ENCODE data around the gene NPFF.

Gene NPFF

GRCh38 chr12:53474077-53474476 is 33.2 kb downstream of the NPFF start:
- Histone ChIP-seq H3K4me3 (ENCODE audit: low read depth, low read length) (no peak overlapping the region), H3K9me3 (ENCODE audit: insufficient read depth, low read depth, low read length) (no peaks in the 10 kb centered on the region), H3K4me2 (ENCODE audit: low read length) (no peak overlapping the region), H3K27ac (ENCODE audit: low read depth, low read length) (no peak overlapping the region), H2AFZ (ENCODE audit: insufficient read depth, low read length, poor library complexity) (no peak overlapping the region), H2BK5ac (ENCODE audit: low read depth, low read length, poor library complexity) (no peak overlapping the region), H3K23ac (ENCODE audit: low read length) (no peak overlapping the region), H3K9ac (ENCODE audit: low read length) (no peak overlapping the region), H4K12ac (ENCODE audit: low read depth, low read length) (no peak overlapping the region), H4K91ac (ENCODE audit: low read depth, low read length) (no peak overlapping the region), H3K36me3 (ENCODE audit: control insufficient read depth in 1 of 2, insufficient read depth in 2 of 2, low read length in 2 of 2) (peaks cover 36 to 77% of the 10 kb centered on the region in 2 experiments), H3K79me2 (ENCODE audit: control insufficient read depth, insufficient read depth, low read length, poor library complexity) (no peaks in the 10 kb centered on the region), H2BK12ac (ENCODE audit: low read length) (no peak overlapping the region), H3K14ac (ENCODE audit: low read length) (no peak overlapping the region), H3K79me1 (ENCODE audit: low read length) (no peaks in the 10 kb centered on the region), H3K4me1 (ENCODE audit: control insufficient read depth in 1 of 2, insufficient read depth in 2 of 2, low read length in 2 of 2) (no peaks in the 10 kb centered on the region), H3K18ac (ENCODE audit: low read length) (no peak overlapping the region), H2BK120ac (ENCODE audit: insufficient read depth, low read length, poor library complexity) (no peak overlapping the region), H2AK5ac (ENCODE audit: low read length) (no peak overlapping the region), H4K8ac (ENCODE audit: low read depth, low read length) (no peak overlapping the region), H3K27me3 (ENCODE audit: insufficient read depth, low read length) (no peaks in the 10 kb centered on the region), H3K4ac (ENCODE audit: low read depth, low read length) (no peak overlapping the region)
- no peak for DNase-seq
- WGBS (ENCODE audit: extremely low coverage, insufficient coverage, insufficient read length): no CpG with 5 or more reads among the region's 2 CpGs

- Histone ChIP-seq H3K79me2 (ENCODE audit: control insufficient read depth, insufficient read depth, low read length, poor library complexity) (no peaks in the 10 kb centered on the region), H3K14ac (ENCODE audit: low read length) (no peak overlapping the region), H3K36me3 (ENCODE audit: control insufficient read depth in 1 of 2, insufficient read depth in 2 of 2, low read length in 2 of 2) (peaks cover 38 to 83% of the 10 kb centered on the region in 2 experiments), H3K27me3 (ENCODE audit: insufficient read depth, low read length) (no peaks in the 10 kb centered on the region), H4K91ac (ENCODE audit: low read depth, low read length) (no peak overlapping the region), H2BK120ac (ENCODE audit: insufficient read depth, low read length, poor library complexity) (no peak overlapping the region), H3K4ac (ENCODE audit: low read depth, low read length) (no peak overlapping the region), H2AK5ac (ENCODE audit: low read length) (no peak overlapping the region), H3K79me1 (ENCODE audit: low read length) (no peaks in the 10 kb centered on the region), H3K23ac (ENCODE audit: low read length) (no peak overlapping the region), H3K18ac (ENCODE audit: low read length) (no peak overlapping the region), H3K4me1 (ENCODE audit: control insufficient read depth in 1 of 2, insufficient read depth in 2 of 2, low read length in 2 of 2) (no peaks in the 10 kb centered on the region), H3K4me3 (ENCODE audit: low read depth, low read length) (no peak overlapping the region), H2AFZ (ENCODE audit: insufficient read depth, low read length, poor library complexity) (no peak overlapping the region), H3K4me2 (ENCODE audit: low read length) (no peak overlapping the region), H4K8ac (ENCODE audit: low read depth, low read length) (no peak overlapping the region), H2BK12ac (ENCODE audit: low read length) (no peak overlapping the region), H3K9ac (ENCODE audit: low read length) (no peak overlapping the region), H3K27ac (ENCODE audit: low read depth, low read length) (no peak overlapping the region), H2BK5ac (ENCODE audit: low read depth, low read length, poor library complexity) (no peak overlapping the region), H3K9me3 (ENCODE audit: insufficient read depth, low read depth, low read length) (no peaks in the 10 kb centered on the region), H4K12ac (ENCODE audit: low read depth, low read length) (no peak overlapping the region)
- DNase-seq: no peak
- no CpG with 5 or more reads among the region's 1 CpG for WGBS (ENCODE audit: extremely low coverage, insufficient coverage, insufficient read length)
Measured at GRCh38 chr12:53472056-53472582, 35.2 kb downstream of the NPFF start.

- Histone ChIP-seq H3K9me3 (ENCODE audit: insufficient read depth, low read depth, low read length) (no peaks in the 10 kb centered on the region), H3K9ac (ENCODE audit: low read length) (no peak overlapping the region), H3K27ac (ENCODE audit: low read depth, low read length) (no peak overlapping the region), H3K79me1 (ENCODE audit: low read length) (no peaks in the 10 kb centered on the region), H4K12ac (ENCODE audit: low read depth, low read length) (no peak overlapping the region), H2AK5ac (ENCODE audit: low read length) (no peak overlapping the region), H2BK12ac (ENCODE audit: low read length) (no peak overlapping the region), H3K18ac (ENCODE audit: low read length) (no peak overlapping the region), H4K91ac (ENCODE audit: low read depth, low read length) (no peak overlapping the region), H3K27me3 (ENCODE audit: insufficient read depth, low read length) (no peaks in the 10 kb centered on the region), H2AFZ (ENCODE audit: insufficient read depth, low read length, poor library complexity) (no peak overlapping the region), H4K8ac (ENCODE audit: low read depth, low read length) (no peak overlapping the region), H3K23ac (ENCODE audit: low read length) (no peak overlapping the region), H2BK120ac (ENCODE audit: insufficient read depth, low read length, poor library complexity) (no peak overlapping the region), H3K4me1 (ENCODE audit: control insufficient read depth in 1 of 2, insufficient read depth in 2 of 2, low read length in 2 of 2) (no peaks in the 10 kb centered on the region), H3K79me2 (ENCODE audit: control insufficient read depth, insufficient read depth, low read length, poor library complexity) (no peaks in the 10 kb centered on the region), H3K4ac (ENCODE audit: low read depth, low read length) (no peak overlapping the region), H2BK5ac (ENCODE audit: low read depth, low read length, poor library complexity) (no peak overlapping the region), H3K14ac (ENCODE audit: low read length) (no peak overlapping the region), H3K4me3 (ENCODE audit: low read depth, low read length) (no peak overlapping the region), H3K4me2 (ENCODE audit: low read length) (no peak overlapping the region), H3K36me3 (ENCODE audit: control insufficient read depth in 1 of 2, insufficient read depth in 2 of 2, low read length in 2 of 2) (peaks cover 46 to 90% of the 10 kb centered on the region in 2 experiments)
- no CpG with 5 or more reads among the region's 1 CpG for WGBS (ENCODE audit: extremely low coverage, insufficient coverage, insufficient read length)
- no peak for DNase-seq
Measured at GRCh38 chr12:53468282-53468681, 39.0 kb downstream of the NPFF start.

GRCh38 chr12:53467880-53468279 is 39.4 kb downstream of the NPFF start:
- Histone ChIP-seq H2BK120ac (ENCODE audit: insufficient read depth, low read length, poor library complexity) (no peak overlapping the region), H3K9ac (ENCODE audit: low read length) (no peak overlapping the region), H3K27ac (ENCODE audit: low read depth, low read length) (no peak overlapping the region), H3K14ac (ENCODE audit: low read length) (no peak overlapping the region), H3K4me3 (ENCODE audit: low read depth, low read length) (no peak overlapping the region), H3K4ac (ENCODE audit: low read depth, low read length) (no peak overlapping the region), H3K4me1 (ENCODE audit: control insufficient read depth in 1 of 2, insufficient read depth in 2 of 2, low read length in 2 of 2) (no peaks in the 10 kb centered on the region), H3K9me3 (ENCODE audit: insufficient read depth, low read depth, low read length) (no peaks in the 10 kb centered on the region), H3K79me1 (ENCODE audit: low read length) (no peaks in the 10 kb centered on the region), H3K27me3 (ENCODE audit: insufficient read depth, low read length) (no peaks in the 10 kb centered on the region), H2BK5ac (ENCODE audit: low read depth, low read length, poor library complexity) (no peak overlapping the region), H3K18ac (ENCODE audit: low read length) (no peak overlapping the region), H3K79me2 (ENCODE audit: control insufficient read depth, insufficient read depth, low read length, poor library complexity) (no peaks in the 10 kb centered on the region), H2BK12ac (ENCODE audit: low read length) (no peak overlapping the region), H2AK5ac (ENCODE audit: low read length) (no peak overlapping the region), H2AFZ (ENCODE audit: insufficient read depth, low read length, poor library complexity) (no peak overlapping the region), H3K23ac (ENCODE audit: low read length) (no peak overlapping the region), H4K8ac (ENCODE audit: low read depth, low read length) (no peak overlapping the region), H3K4me2 (ENCODE audit: low read length) (no peak overlapping the region), H4K12ac (ENCODE audit: low read depth, low read length) (no peak overlapping the region), H3K36me3 (ENCODE audit: control insufficient read depth in 1 of 2, insufficient read depth in 2 of 2, low read length in 2 of 2) (peaks cover 45 to 89% of the 10 kb centered on the region in 2 experiments), H4K91ac (ENCODE audit: low read depth, low read length) (no peak overlapping the region)
- WGBS (ENCODE audit: extremely low coverage, insufficient coverage, insufficient read length): no CpG with 5 or more reads among the region's 2 CpGs
- no peak for DNase-seq

Data from trophoblast cell (in vitro differentiated cells and primary cell).